Upper lobe of right lung (tissue), 1 donor: ENCODE measurements around the gene C7orf33. TPM values are rescaled to one million over a fixed set of nuclear protein-coding genes. Genes with fewer than 3 reads are reported as not detected.

Source experiments
- ATAC-seq: fragments of 200-7000 bp; cut with Tn5 transposase; one replicate; pipeline ENCODE4 v1.9.1; 2020; ENCODE audit warnings: mild to moderate bottlenecking, moderate library complexity
- DNase-seq: peaks from one replicate; pipeline ENCODE4 v3.0.0-alpha.2; 2020
- H3K27ac ChIP-seq: fragments of 200-600 bp; one replicate; pipeline ENCODE4 v1.8.0; 2022
- H3K27me3 ChIP-seq: fragments of 200-600 bp; one replicate; pipeline ENCODE4 v1.8.0; 2022; ENCODE audit warnings: mild to moderate bottlenecking
- H3K36me3 ChIP-seq: fragments of 200-600 bp; one replicate; pipeline ENCODE4 v1.8.0; 2022
- H3K4me1 ChIP-seq: fragments of 200-600 bp; one replicate; pipeline ENCODE4 v1.8.0; 2022
- H3K4me3 ChIP-seq: fragments of 200-600 bp; one replicate; pipeline ENCODE4 v1.8.0; 2022; ENCODE audit warnings: mild to moderate bottlenecking
- H3K9me3 ChIP-seq: fragments of 200-600 bp; one replicate; pipeline ENCODE4 v1.8.0; 2022
- intact Hi-C: fragments of 100-400 bp; cut with DNase I; formaldehyde crosslinking; loops from one replicate; pipeline ENCODE4 v1.11.0; 2022
- long read RNA-seq: library from polyadenylated mRNA; unstranded; transcript quantifications from one replicate; pipeline ENCODE4 v2.0.0, GENCODE V29; 2021
- total RNA-seq: library from RNA; stranded (reverse); fragmentation: NEBNext Ultra II Directional; extraction: Animal tissue kit (Norgen Biotek cat#: 25700); gene quantifications from one replicate; pipeline ENCODE4 v1.2.1, GENCODE V29; 2021
- TF ChIP-seq, protein P1 (sequence below): fragments of 200-600 bp; IDR thresholded peaks from one replicate; pipeline ENCODE4 v1.8.0; 2022; ENCODE audit warnings: antibody characterized with exemption
- donor health status: DM: no; HTN: yes; CAD: no; lungs with severe emphysema.

Gene C7orf33
- total RNA-seq: not detected
- long read RNA-seq: 0 reads

DNA sequence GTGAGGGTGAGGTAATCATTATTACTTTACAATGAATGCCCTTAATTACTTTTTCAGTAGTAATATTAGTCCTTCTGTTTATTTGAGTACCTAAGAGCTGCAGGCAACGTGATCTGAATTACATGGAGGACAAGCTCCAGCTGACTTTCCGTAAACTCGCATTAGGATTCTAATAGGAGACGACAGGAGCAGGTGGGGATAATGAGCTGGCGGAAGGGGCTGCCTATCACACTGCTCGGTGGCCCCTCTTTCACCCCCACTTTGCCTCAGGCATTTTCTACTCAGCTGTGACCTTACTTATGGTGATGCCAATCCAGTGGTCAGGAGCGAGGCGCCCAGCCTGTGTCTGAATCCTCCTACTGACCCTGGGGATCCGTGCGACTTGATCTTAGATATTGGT is at the start of gene C7orf33:
C7orf33 (plus strand) TSS at position 296 of the 400 bp plus-strand sequence. CDS start 160 bp downstream, outside the sequence.
- Histone ChIP-seq H3K27me3 (peaks cover 6% of the 10 kb centered on the region), H3K4me1 (no peaks in the 10 kb centered on the region), H3K9me3 (no peaks in the 10 kb centered on the region), H3K4me3 (no peak within 1 kb of the TSS), H3K36me3 (no peaks in the 10 kb centered on the region), H3K27ac (no peak within 1 kb of the TSS)
- TF ChIP-seq, protein P1, sequence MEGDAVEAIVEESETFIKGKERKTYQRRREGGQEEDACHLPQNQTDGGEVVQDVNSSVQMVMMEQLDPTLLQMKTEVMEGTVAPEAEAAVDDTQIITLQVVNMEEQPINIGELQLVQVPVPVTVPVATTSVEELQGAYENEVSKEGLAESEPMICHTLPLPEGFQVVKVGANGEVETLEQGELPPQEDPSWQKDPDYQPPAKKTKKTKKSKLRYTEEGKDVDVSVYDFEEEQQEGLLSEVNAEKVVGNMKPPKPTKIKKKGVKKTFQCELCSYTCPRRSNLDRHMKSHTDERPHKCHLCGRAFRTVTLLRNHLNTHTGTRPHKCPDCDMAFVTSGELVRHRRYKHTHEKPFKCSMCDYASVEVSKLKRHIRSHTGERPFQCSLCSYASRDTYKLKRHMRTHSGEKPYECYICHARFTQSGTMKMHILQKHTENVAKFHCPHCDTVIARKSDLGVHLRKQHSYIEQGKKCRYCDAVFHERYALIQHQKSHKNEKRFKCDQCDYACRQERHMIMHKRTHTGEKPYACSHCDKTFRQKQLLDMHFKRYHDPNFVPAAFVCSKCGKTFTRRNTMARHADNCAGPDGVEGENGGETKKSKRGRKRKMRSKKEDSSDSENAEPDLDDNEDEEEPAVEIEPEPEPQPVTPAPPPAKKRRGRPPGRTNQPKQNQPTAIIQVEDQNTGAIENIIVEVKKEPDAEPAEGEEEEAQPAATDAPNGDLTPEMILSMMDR: no peak
- intact Hi-C loops: no loop called here
- ATAC-seq (no peak), DNase-seq (no peak)

GRCh38 chr7:148541891-148542504 is 48.6 kb upstream of the C7orf33 start:
- intact Hi-C loops: no loop called here
- Histone ChIP-seq H3K4me1 (no peaks in the 10 kb centered on the region), H3K27ac (no peak overlapping the region), H3K27me3 (no peaks in the 10 kb centered on the region), H3K36me3 (no peaks in the 10 kb centered on the region), H3K9me3 (no peaks in the 10 kb centered on the region), H3K4me3 (no peak overlapping the region)
- TF ChIP-seq, protein P1: no peak
- no peak for ATAC-seq
- no peak for DNase-seq

- Histone ChIP-seq H3K27me3 (no peaks in the 10 kb centered on the region), H3K4me1 (no peaks in the 10 kb centered on the region), H3K27ac (no peak overlapping the region), H3K9me3 (no peaks in the 10 kb centered on the region), H3K4me3 (no peak overlapping the region), H3K36me3 (no peaks in the 10 kb centered on the region)
- TF ChIP-seq, protein P1: no peak
- no peak for DNase-seq
- intact Hi-C loops: no loop called here
- ATAC-seq: no peak
Measured at GRCh38 chr7:148543302-148543701, 47.3 kb upstream of the C7orf33 start.

- intact Hi-C loops: no loop called here
- Histone ChIP-seq H3K9me3 (no peaks in the 10 kb centered on the region), H3K4me1 (no peaks in the 10 kb centered on the region), H3K27ac (no peak overlapping the region), H3K4me3 (no peak overlapping the region), H3K27me3 (no peaks in the 10 kb centered on the region), H3K36me3 (no peaks in the 10 kb centered on the region)
- ATAC-seq (no peak), DNase-seq (no peak)
- TF ChIP-seq, protein P1: no peak
Measured at GRCh38 chr7:148545172-148545571, 45.4 kb upstream of the C7orf33 start.

DNA sequence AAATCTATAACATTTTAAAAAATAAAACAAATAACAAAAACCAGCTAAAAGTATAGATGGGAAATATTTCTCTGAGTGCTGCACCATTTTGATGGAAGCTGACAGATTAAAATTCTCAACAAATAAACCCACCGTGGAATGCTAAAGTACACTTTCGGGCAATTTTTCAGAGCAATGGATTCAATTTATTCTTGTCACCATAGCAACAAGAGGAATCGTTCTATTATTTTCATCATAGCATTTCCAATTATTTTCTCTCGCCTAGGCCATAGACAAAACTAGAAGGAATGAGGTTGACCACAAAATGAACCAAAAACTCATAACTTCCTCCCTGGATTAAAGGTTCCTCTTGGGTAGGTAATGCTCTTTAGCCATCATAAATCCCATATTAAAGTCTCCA is 44.6 kb upstream of the C7orf33 start:
- TF ChIP-seq, protein P1: no peak
- DNase-seq (no peak), ATAC-seq (no peak)
- Histone ChIP-seq H3K27me3 (no peaks in the 10 kb centered on the region), H3K9me3 (no peaks in the 10 kb centered on the region), H3K4me3 (no peak overlapping the region), H3K27ac (no peak overlapping the region), H3K36me3 (no peaks in the 10 kb centered on the region), H3K4me1 (no peaks in the 10 kb centered on the region)
- intact Hi-C loops: no loop called here

DNA sequence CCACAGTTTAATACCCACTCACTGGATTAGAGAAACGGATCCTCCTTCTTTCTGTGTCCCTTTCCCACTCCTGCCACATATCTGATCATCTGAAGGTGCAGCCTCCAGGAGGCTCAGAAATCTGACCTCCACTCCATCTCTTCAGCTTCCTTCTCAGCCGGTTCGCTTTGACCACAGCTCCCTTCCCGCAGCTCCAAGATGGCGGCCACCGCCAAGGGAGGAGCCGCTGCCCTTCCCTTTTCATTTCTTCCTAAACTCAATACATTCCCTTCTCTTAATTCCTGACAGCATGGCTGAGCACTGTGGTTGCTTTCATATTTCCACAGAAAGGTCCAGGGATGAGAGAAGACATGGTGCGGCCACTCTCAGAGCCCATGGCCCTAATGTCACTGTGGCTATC is 43.7 kb upstream of the C7orf33 start:
- no peaks in the 10 kb centered on the region for H3K27me3 ChIP-seq
- H3K27ac ChIP-seq: no peak overlapping the region
- ATAC-seq: no peak
- intact Hi-C loops: no loop called here
- no peak for DNase-seq
- H3K36me3 ChIP-seq: no peaks in the 10 kb centered on the region
- H3K9me3 ChIP-seq: no peaks in the 10 kb centered on the region
- TF ChIP-seq, protein P1: no peak
- H3K4me1 ChIP-seq: no peaks in the 10 kb centered on the region
- no peak overlapping the region for H3K4me3 ChIP-seq
